ENCODE measurements around the gene SLC25A12. TPM values are rescaled to one million over a fixed set of nuclear protein-coding genes. Genes with fewer than 3 reads are reported as not detected.

The SLC25A12 gene
- total RNA-seq, 4 donors from 2014 or later, result 18.5 to 37.4 (median 24.9) TPM

GRCh38 chr2:171919453-171919852 is 25.4 kb upstream of the SLC25A12 start:
- no peak for TF ChIP-seq POLR2AphosphoS5 (IDR thresholded peaks at IDR 0.05)
- TF ChIP-seq CTCF (IDR thresholded peaks at IDR 0.05), result no peak
- TF ChIP-seq EP300 (IDR thresholded peaks at IDR 0.05), result no peak
- no peak for TF ChIP-seq POLR2A (IDR thresholded peaks at IDR 0.05)
- no peaks in the 10 kb centered on the region for H3K27me3 ChIP-seq
- no peak overlapping the region for H3K4me3 ChIP-seq
- peaks cover 20% of the 10 kb centered on the region for H3K4me1 ChIP-seq
- no peaks in the 10 kb centered on the region for H3K36me3 ChIP-seq
- no peaks in the 10 kb centered on the region for H3K9me3 ChIP-seq
- 90% methylated on average over 2 of the region's 2 CpGs for WGBS
- no peak for DNase-seq (ENCODE audit: low spot score in 2 of 2)
- H3K27ac ChIP-seq, result no peak overlapping the region

GRCh38 chr2:171913517-171913916 is 19.5 kb upstream of the SLC25A12 start:
- 83% methylated on average over 3 of the region's 3 CpGs for WGBS
- no peaks in the 10 kb centered on the region for H3K4me1 ChIP-seq
- no peak overlapping the region for H3K27ac ChIP-seq
- H3K36me3 ChIP-seq, result no peaks in the 10 kb centered on the region
- H3K4me3 ChIP-seq, result no peak overlapping the region
- DNase-seq (ENCODE audit: low spot score in 2 of 2), result no peak
- H3K9me3 ChIP-seq, result no peaks in the 10 kb centered on the region
- no peak for TF ChIP-seq CTCF (IDR thresholded peaks at IDR 0.05)
- no peak for TF ChIP-seq POLR2A (IDR thresholded peaks at IDR 0.05)
- no peak for TF ChIP-seq EP300 (IDR thresholded peaks at IDR 0.05)
- TF ChIP-seq POLR2AphosphoS5 (IDR thresholded peaks at IDR 0.05), result no peak
- no peaks in the 10 kb centered on the region for H3K27me3 ChIP-seq

GRCh38 chr2:171910494-171910893 is 16.4 kb upstream of the SLC25A12 start:
- no peak for DNase-seq (ENCODE audit: low spot score in 2 of 2)
- Histone ChIP-seq H3K4me1 (no peaks in the 10 kb centered on the region), H3K9me3 (no peaks in the 10 kb centered on the region), H3K27ac (no peak overlapping the region), H3K27me3 (no peaks in the 10 kb centered on the region), H3K4me3 (no peak overlapping the region), H3K36me3 (no peaks in the 10 kb centered on the region)
- TF ChIP-seq EP300 (IDR thresholded peaks at IDR 0.05) (no peak), POLR2AphosphoS5 (IDR thresholded peaks at IDR 0.05) (no peak), CTCF (IDR thresholded peaks at IDR 0.05) (no peak), POLR2A (IDR thresholded peaks at IDR 0.05) (no peak)
- WGBS, result 65% methylated on average over 1 of the region's 1 CpG

- DNase-seq (ENCODE audit: low spot score in 2 of 2), result no peak
- Histone ChIP-seq H3K4me1 (no peaks in the 10 kb centered on the region), H3K4me3 (no peak overlapping the region), H3K27ac (no peak overlapping the region), H3K9me3 (no peaks in the 10 kb centered on the region), H3K36me3 (no peaks in the 10 kb centered on the region), H3K27me3 (no peaks in the 10 kb centered on the region)
- no peak for TF ChIP-seq POLR2A (IDR thresholded peaks at IDR 0.05)
- TF ChIP-seq CTCF (IDR thresholded peaks at IDR 0.05), result no peak
- no peak for TF ChIP-seq POLR2AphosphoS5 (IDR thresholded peaks at IDR 0.05)
- 86% methylated on average over 3 of the region's 3 CpGs for WGBS
Observed at GRCh38 chr2:171909266-171909665, 15.2 kb upstream of the SLC25A12 start.

GRCh38 chr2:171908235-171908634 is 14.2 kb upstream of the SLC25A12 start:
- Histone ChIP-seq H3K27me3 (no peaks in the 10 kb centered on the region), H3K4me3 (no peak overlapping the region), H3K27ac (no peak overlapping the region), H3K36me3 (no peaks in the 10 kb centered on the region), H3K4me1 (no peaks in the 10 kb centered on the region), H3K9me3 (no peaks in the 10 kb centered on the region)
- DNase-seq (ENCODE audit: low spot score in 2 of 2), result no peak
- 90% methylated on average over 1 of the region's 1 CpG for WGBS
- TF ChIP-seq EP300 (IDR thresholded peaks at IDR 0.05), result no peak
- no peak for TF ChIP-seq POLR2A (IDR thresholded peaks at IDR 0.05)
- no peak for TF ChIP-seq POLR2AphosphoS5 (IDR thresholded peaks at IDR 0.05)
- TF ChIP-seq CTCF (IDR thresholded peaks at IDR 0.05), result no peak

Measured in suprapubic skin (tissue), 4 donors.